GM13976 (cell line): ENCODE results near the gene CAMK2D.

Source experiments
- DNase-seq: peaks from one replicate; pipeline ENCODE4 v3.0.0; 2012; ENCODE audit warnings: low spot score
- CTCF ChIP-seq: IDR thresholded peaks from 2 replicates; pipeline ENCODE4 v1.5.1; 2012; ENCODE audit warnings: borderline replicate concordance, mild to moderate bottlenecking; ENCODE audit not compliant: insufficient read depth; ENCODE audit errors: extremely low read depth, missing control alignments, control extremely low read depth
- in situ Hi-C: fragments of 300-500 bp; cut with MboI; formaldehyde crosslinking; loops from one replicate; pipeline ENCODE4 v1.12.0; 2022; ENCODE audit warnings: low sequenced_read_pairs, mixed read lengths, inconsistent platforms; ENCODE audit not compliant: unreplicated experiment

The CAMK2D gene

GRCh38 chr4:113411496-113411938 lies 350.0 kb downstream of the CAMK2D start:
- TF ChIP-seq CTCF, result no peak
- DNase-seq, result no peak
- in situ Hi-C loops, result no loop called here

- no peak for TF ChIP-seq CTCF
- in situ Hi-C loops, result no loop called here
- no peak for DNase-seq
Observed at GRCh38 chr4:113410686-113411085, 350.9 kb downstream of the CAMK2D start.

DNA sequence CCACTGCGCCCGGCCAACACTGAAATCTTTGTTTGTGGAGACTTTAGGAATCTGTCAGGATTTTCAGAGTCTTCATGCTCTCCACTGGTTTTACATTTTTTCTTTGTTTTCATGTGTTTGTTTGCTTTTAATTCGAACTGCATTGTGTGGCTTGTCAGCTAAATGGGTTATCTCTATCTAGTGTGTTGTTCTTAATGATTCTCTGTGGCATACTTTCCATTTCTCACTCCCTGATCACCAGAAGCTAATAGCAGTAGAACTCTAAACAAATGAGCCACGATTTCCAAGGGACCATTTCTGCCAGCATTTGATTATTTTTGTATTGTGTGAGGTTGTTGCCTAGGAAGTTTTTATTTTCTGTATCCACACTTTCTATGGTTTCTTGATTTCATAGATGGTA lies 352.4 kb downstream of the CAMK2D start:
- no peak for DNase-seq
- in situ Hi-C loops, result no loop called here
- no peak for TF ChIP-seq CTCF

DNA sequence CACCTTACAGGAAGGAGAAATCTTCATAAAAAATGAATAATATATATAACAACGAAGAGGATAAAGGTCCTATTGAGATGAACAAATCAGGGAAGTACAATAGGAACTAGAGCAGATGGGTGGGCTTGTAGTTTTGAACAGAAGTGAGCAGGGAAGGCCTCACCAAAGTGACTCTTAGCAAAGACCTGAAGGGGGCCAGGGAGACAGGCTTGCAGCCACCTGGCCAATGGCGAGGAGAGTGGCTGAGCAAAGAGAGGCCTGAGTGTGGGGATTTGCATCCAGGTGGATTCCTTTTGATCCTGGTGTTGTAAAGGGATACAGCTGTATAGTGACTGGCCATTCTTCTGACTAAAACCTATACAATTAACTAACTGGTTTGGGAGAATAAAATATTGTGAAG lies 354.1 kb downstream of the CAMK2D start:
- TF ChIP-seq CTCF, result no peak
- DNase-seq, result no peak
- in situ Hi-C loops, result no loop called here

DNA sequence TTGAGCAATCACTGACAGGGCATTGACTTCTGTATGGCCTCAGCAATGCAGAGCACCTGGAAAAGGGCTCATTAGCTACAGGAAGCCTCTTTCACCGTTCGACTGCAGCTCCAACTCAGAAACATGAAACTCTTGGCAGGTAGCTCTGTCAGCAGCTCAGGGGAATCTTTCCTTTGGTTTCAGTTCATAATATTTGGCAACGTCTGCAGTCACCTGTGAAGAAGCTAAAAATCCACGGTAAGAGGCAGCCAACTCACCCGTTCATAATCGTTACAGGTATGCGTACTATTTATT lies 354.9 kb downstream of the CAMK2D start:
- in situ Hi-C loops, result no loop called here

GRCh38 chr4:113405874-113406722 lies 355.4 kb downstream of the CAMK2D start:
- TF ChIP-seq CTCF, result no peak
- no peak for DNase-seq
- in situ Hi-C loops, result no loop called here

More for the DNA sequence above, 354.9 kb downstream of the CAMK2D start:
- DNase-seq, result no peak
- no peak for TF ChIP-seq CTCF
